Keratinocyte (primary cell): ENCODE data around the gene LAMA3.

Experiments used
- CTCF ChIP-seq, 3 experiments: IDR thresholded peaks in 1 of 3; conservative IDR thresholded peaks in 1 of 3; optimal IDR thresholded peaks in 1 of 3; 2 replicates in 2 of 3; 3 replicates in 1 of 3; pipeline versions ENCODE3 to v1.5.1; 2011; ENCODE audit warnings: low read length in 3 of 3, mild to moderate bottlenecking in 3 of 3, moderate library complexity in 2 of 3, control low read depth in 1 of 3, inconsistent platforms in 1 of 3; ENCODE audit not compliant: insufficient read depth in 2 of 3; ENCODE audit errors: extremely low read depth in 1 of 3
- EZH2 ChIP-seq: IDR thresholded peaks from one replicate; pipeline ENCODE4 v1.6.1; 2012; ENCODE audit warnings: inconsistent platforms, mild to moderate bottlenecking, low read length, moderate library complexity

GRCh38 chr18:23870676-23871380 is 181.6 kb downstream of the LAMA3 start:
- TF ChIP-seq CTCF (optimal IDR thresholded peaks at IDR 0.05 in 1 of 3, IDR thresholded peaks at IDR 0.05 in 1 of 3, conservative IDR thresholded peaks at IDR 0.05 in 1 of 3; ENCODE audit: extremely low read depth in 1 of 3, insufficient read depth in 2 of 3, low read length in 3 of 3), result no peak
- TF ChIP-seq EZH2, result no peak
